Stimulated activated naive B cell treated with anti-CD40 and anti-IgM and Interleukin-4, amounts not matched to agents 10 μg/mL and 1 μg/mL and 100 μg/mL, for 72 hours (primary cell): Measurements from ENCODE around the gene TSPEAR.

Source experiments
- ATAC-seq, 2 donors: fragments of 150-1000 bp; cut with Tn5 transposase; replicated peaks; 2 replicates each; pipeline ENCODE4 v1.10.0; 2021; ENCODE audit warnings: moderate library complexity in 1 of 2
- DNase-seq: peaks from one replicate; pipeline ENCODE4 v3.0.0; 2021
- H3K27ac Mint-ChIP-seq: one replicate; pipeline ENCODE4 v1.8.0; 2022; ENCODE audit warnings: mild to moderate bottlenecking, mixed read lengths
- H3K27me3 Mint-ChIP-seq, 2 donors: one replicate each; pipeline ENCODE4 v1.8.0; 2022; ENCODE audit warnings: mixed read lengths in 2 of 2
- H3K36me3 Mint-ChIP-seq, 2 donors: one replicate each; pipeline ENCODE4 v1.8.0; 2022; ENCODE audit warnings: mixed read lengths in 2 of 2, mild to moderate bottlenecking in 1 of 2
- H3K4me1 Mint-ChIP-seq, 2 donors: one replicate each; pipeline ENCODE4 v1.8.0; 2022; ENCODE audit warnings: mixed read lengths in 2 of 2, mild to moderate bottlenecking in 1 of 2
- H3K4me3 Mint-ChIP-seq, 2 donors: one replicate each; pipeline ENCODE4 v1.8.0; 2022; ENCODE audit warnings: mild to moderate bottlenecking in 2 of 2, mixed read lengths in 2 of 2, moderate library complexity in 1 of 2
- H3K9me3 Mint-ChIP-seq, 2 donors: one replicate each; pipeline ENCODE4 v1.8.0; 2022; ENCODE audit warnings: mixed read lengths in 2 of 2, mild to moderate bottlenecking in 1 of 2

TSPEAR gene

GRCh38 chr21:44495611-44496563 lies 215.5 kb downstream of the TSPEAR start:
- Mint-ChIP-seq H3K27ac (no peak overlapping the region), H3K9me3 (peaks cover 9 to 15% of the 10 kb centered on the region in 2 donors), H3K27me3 (peaks cover 21 to 35% of the 10 kb centered on the region in 2 donors), H3K36me3 (peaks cover 5 to 12% of the 10 kb centered on the region in 2 donors), H3K4me1 (no peaks in the 10 kb centered on the region), H3K4me3 (no peak overlapping the region)
- DNase-seq = no peak
- no peak for ATAC-seq

DNA sequence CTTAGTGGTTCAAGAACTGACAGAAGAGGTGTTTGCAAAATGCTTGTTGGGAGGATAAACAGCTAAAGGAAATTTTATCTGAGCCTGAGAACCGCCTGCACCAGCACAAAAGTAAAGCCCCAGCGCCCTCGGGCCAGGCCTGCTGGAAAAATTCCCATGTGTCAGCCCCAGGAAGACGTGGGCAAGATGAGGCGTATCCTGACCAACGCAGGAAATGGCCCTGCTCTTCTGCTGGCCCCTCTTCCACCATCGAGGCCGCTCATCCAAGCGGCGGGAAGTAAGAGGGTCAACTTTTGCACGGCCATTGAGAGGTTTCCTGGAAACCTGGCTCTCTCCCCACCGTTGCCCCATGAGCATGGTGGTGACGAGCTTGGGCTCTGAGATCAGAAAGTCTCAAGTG lies 216.4 kb downstream of the TSPEAR start:
- H3K4me3 Mint-ChIP-seq = no peak overlapping the region
- peaks cover 21 to 35% of the 10 kb centered on the region in 2 donors for H3K27me3 Mint-ChIP-seq
- DNase-seq = no peak
- H3K36me3 Mint-ChIP-seq = peaks cover 5 to 12% of the 10 kb centered on the region in 2 donors
- no peak for ATAC-seq
- no peaks in the 10 kb centered on the region for H3K4me1 Mint-ChIP-seq
- H3K9me3 Mint-ChIP-seq = peaks cover 9 to 15% of the 10 kb centered on the region in 2 donors
- H3K27ac Mint-ChIP-seq = no peak overlapping the region

DNA sequence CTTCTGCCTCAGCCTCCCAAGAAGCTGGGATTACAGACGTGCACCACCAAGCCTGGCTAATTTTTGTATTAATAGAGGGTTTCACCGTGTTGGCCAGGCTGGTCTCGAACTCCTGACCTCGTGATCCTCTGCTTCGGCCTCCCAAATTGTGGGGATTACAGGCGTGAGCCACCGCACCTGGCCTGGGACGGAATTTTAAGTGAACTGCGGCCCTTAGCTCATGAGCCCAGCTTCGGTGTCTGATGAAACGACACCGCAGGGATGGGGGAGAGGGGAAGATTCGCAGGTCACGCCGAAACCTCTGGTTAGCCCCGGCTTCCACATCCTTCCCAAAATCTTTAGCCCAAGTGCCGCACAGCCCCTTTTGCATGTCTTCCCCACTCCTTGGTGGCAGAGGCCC lies 217.0 kb downstream of the TSPEAR start:
- Mint-ChIP-seq H3K36me3 (peaks cover 5 to 12% of the 10 kb centered on the region in 2 donors), H3K27ac (no peak overlapping the region), H3K27me3 (peaks cover 21 to 35% of the 10 kb centered on the region in 2 donors), H3K4me3 (no peak overlapping the region), H3K4me1 (no peaks in the 10 kb centered on the region), H3K9me3 (peaks cover 9 to 15% of the 10 kb centered on the region in 2 donors)
- ATAC-seq (no peak), DNase-seq (no peak)

DNA sequence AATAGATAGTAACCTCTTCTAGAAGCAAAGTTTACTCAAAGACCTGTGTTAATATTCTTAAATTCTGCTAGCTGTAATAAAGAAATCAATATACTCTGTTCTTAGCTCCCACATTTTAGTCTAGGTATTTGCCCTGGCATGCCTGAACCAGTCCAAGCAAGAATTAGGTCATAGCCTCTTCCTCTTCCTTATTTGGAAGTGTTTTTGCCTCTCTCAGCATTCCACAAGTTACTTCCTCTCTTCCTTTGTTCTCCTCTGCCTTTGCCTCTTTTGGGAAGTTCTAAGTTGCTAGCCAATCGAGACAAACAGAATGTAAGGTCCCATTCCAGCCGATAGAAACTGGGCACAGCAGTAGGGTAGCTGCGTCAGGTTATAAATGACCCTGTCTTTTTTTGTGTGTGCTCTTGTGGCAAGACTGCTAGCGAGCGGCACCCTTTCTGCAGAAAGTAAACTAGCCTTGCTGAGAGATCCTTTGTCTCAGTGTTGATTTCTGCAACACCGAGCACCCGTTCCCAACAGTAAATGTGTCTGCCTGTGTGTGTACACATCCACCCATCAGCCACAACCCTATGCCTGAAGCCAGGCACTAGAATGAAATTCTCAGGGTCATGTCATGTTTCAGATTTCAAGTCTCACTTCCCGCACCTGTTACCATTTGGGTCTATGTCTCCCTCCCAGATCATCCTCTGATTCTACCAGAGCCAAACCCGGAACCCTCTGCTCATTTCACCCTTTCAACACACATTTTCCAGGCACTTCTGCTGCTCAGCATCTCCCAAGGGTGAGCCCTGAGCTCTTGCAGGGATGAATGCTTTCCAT lies 218.6 kb downstream of the TSPEAR start:
- no peak overlapping the region for H3K27ac Mint-ChIP-seq
- no peak overlapping the region for H3K4me3 Mint-ChIP-seq
- no peak for ATAC-seq
- H3K27me3 Mint-ChIP-seq = peaks cover 25 to 35% of the 10 kb centered on the region in 2 donors
- no peak for DNase-seq
- peaks cover 5 to 15% of the 10 kb centered on the region in 2 donors for H3K36me3 Mint-ChIP-seq
- peaks cover 9 to 17% of the 10 kb centered on the region in 2 donors for H3K9me3 Mint-ChIP-seq
- H3K4me1 Mint-ChIP-seq = no peaks in the 10 kb centered on the region

GRCh38 chr21:44490816-44491215 lies 220.6 kb downstream of the TSPEAR start:
- ATAC-seq (no peak), DNase-seq (no peak)
- H3K27me3 Mint-ChIP-seq = peaks cover 19 to 23% of the 10 kb centered on the region in 2 donors
- H3K27ac Mint-ChIP-seq = no peak overlapping the region
- peaks cover 5 to 16% of the 10 kb centered on the region in 2 donors for H3K36me3 Mint-ChIP-seq
- peaks cover 9 to 18% of the 10 kb centered on the region in 2 donors for H3K9me3 Mint-ChIP-seq
- no peak overlapping the region for H3K4me3 Mint-ChIP-seq
- no peaks in the 10 kb centered on the region for H3K4me1 Mint-ChIP-seq

DNA sequence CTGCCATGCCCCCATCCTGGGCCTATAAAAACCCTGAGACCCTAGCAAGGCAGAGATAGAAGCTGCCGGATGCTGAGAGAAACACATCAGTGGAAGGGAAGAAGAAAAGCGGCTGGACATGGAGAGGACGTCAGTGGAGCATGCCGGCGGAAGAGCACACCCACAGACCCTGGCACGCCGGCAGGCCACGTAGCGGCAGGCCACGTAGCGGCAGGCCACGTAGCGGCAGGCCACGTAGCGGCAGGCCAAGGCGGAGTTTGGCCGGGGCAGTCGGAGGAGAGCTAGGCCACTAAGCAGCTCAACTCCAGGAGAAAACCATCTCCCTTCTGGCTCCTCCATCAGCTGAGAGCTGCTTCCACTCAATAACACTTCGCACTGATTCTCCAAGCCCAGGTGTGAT lies 221.0 kb downstream of the TSPEAR start:
- Mint-ChIP-seq H3K9me3 (peaks cover 9 to 18% of the 10 kb centered on the region in 2 donors), H3K27ac (no peak overlapping the region), H3K27me3 (peaks cover 15 to 19% of the 10 kb centered on the region in 2 donors), H3K36me3 (peaks cover 5 to 14% of the 10 kb centered on the region in 2 donors), H3K4me3 (no peak overlapping the region), H3K4me1 (no peaks in the 10 kb centered on the region)
- DNase-seq = no peak
- no peak for ATAC-seq

GRCh38 chr21:44489962-44490361 lies 221.4 kb downstream of the TSPEAR start:
- H3K4me1 Mint-ChIP-seq = no peaks in the 10 kb centered on the region
- H3K4me3 Mint-ChIP-seq = no peak overlapping the region
- peaks cover 5 to 12% of the 10 kb centered on the region in 2 donors for H3K36me3 Mint-ChIP-seq
- ATAC-seq = no peak
- no peak for DNase-seq
- peaks cover 9 to 18% of the 10 kb centered on the region in 2 donors for H3K9me3 Mint-ChIP-seq
- no peak overlapping the region for H3K27ac Mint-ChIP-seq
- H3K27me3 Mint-ChIP-seq = peaks cover 12 to 16% of the 10 kb centered on the region in 2 donors

DNA sequence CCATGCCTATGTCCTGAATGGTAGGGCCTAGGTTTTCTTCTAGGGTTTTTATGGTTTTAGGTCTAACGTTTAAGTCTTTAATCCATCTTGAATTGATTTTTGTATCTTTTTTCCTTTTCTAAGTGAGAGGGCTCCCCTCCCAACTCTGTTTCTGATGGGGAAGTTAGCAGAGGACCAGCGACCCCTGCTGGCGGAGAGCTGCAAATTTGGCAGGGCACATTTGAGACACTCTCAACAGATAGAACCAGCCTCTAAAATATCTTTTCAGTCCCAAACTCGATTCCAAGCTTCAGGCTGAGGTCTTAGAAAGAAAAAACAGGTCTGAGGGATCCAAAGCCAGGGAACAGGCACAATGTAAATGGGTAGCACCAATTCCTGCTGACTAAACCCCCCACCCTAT lies 223.5 kb downstream of the TSPEAR start:
- Mint-ChIP-seq H3K27ac (no peak overlapping the region), H3K36me3 (peaks cover 0 to 7% of the 10 kb centered on the region in 2 donors), H3K27me3 (peaks cover 17 to 18% of the 10 kb centered on the region in 2 donors), H3K9me3 (peaks cover 4 to 12% of the 10 kb centered on the region in 2 donors), H3K4me3 (no peak overlapping the region), H3K4me1 (no peaks in the 10 kb centered on the region)
- no peak for ATAC-seq
- no peak for DNase-seq

- no peak for DNase-seq
- no peak overlapping the region for H3K27ac Mint-ChIP-seq
- peaks cover 8 to 16% of the 10 kb centered on the region in 2 donors for H3K27me3 Mint-ChIP-seq
- peaks cover 0 to 4% of the 10 kb centered on the region in 2 donors for H3K36me3 Mint-ChIP-seq
- ATAC-seq = no peak
- H3K4me1 Mint-ChIP-seq = no peaks in the 10 kb centered on the region
- peaks cover 0 to 3% of the 10 kb centered on the region in 2 donors for H3K9me3 Mint-ChIP-seq
- peak overlapping the region in 1 of 2 donors; percentile 60 for H3K4me3 Mint-ChIP-seq
Measured at GRCh38 chr21:44486302-44486701, 225.1 kb downstream of the TSPEAR start.

DNA sequence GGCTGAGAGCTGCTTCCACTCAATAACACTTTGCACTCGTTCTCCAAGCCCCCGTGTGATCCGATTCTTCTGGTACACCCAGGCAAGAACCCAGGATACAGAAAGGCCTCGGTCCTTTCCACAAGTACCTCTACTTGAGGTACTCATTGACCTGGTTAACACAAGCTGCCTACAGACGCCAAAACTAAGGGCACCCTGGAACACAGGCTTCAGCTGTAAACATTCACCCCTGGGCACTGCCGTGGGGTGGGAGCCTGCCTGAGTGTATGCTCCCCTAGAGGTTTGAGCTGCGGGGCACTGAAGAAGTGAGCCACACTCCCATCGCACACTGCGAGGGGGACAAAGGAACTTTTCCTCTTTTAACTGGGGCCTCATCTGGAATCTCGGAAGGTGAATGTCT lies 225.6 kb downstream of the TSPEAR start:
- Mint-ChIP-seq H3K9me3 (peaks cover 0 to 3% of the 10 kb centered on the region in 2 donors), H3K27me3 (peaks cover 8 to 16% of the 10 kb centered on the region in 2 donors), H3K36me3 (peaks cover 0 to 4% of the 10 kb centered on the region in 2 donors), H3K4me3 (peak overlapping the region in 1 of 2 donors; percentile 80), H3K4me1 (no peaks in the 10 kb centered on the region), H3K27ac (no peak overlapping the region)
- ATAC-seq (peak in 1 of 2 donors; percentile 36), DNase-seq (no peak)

DNA sequence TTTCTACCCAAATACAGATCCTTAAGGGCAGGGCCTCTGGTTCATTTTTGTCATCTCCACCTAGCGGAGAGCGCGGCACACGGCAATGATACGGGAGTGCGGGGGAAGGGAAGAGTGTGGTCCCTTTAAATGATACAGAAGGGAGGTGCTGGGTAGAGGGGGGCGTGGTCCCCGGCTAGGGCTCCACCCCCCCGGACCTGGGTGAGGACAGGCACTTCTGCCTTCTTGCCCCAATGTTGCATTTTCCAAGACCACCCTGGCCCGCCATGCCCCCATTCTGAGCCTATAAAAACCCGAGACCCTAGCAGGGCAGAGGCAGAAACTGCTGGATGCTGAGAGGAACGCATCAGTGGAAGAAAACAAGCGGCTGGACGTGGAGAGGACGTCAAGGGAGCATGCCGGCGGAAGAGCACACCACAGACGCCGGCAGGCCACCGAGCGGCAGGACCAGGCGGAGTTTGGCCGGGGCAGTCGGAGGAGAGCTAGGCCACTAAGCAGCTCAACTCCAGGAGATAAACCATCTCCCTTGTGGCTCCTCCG lies 226.0 kb downstream of the TSPEAR start:
- H3K4me1 Mint-ChIP-seq = no peaks in the 10 kb centered on the region
- ATAC-seq (peak; percentile 56 to 87), DNase-seq (peak; percentile 41)
- peaks cover 8 to 16% of the 10 kb centered on the region in 2 donors for H3K27me3 Mint-ChIP-seq
- no peak overlapping the region for H3K27ac Mint-ChIP-seq
- peaks cover 0 to 3% of the 10 kb centered on the region in 2 donors for H3K9me3 Mint-ChIP-seq
- H3K4me3 Mint-ChIP-seq = peak overlapping the region; percentile 67 to 80
- peaks cover 0 to 4% of the 10 kb centered on the region in 2 donors for H3K36me3 Mint-ChIP-seq

DNA sequence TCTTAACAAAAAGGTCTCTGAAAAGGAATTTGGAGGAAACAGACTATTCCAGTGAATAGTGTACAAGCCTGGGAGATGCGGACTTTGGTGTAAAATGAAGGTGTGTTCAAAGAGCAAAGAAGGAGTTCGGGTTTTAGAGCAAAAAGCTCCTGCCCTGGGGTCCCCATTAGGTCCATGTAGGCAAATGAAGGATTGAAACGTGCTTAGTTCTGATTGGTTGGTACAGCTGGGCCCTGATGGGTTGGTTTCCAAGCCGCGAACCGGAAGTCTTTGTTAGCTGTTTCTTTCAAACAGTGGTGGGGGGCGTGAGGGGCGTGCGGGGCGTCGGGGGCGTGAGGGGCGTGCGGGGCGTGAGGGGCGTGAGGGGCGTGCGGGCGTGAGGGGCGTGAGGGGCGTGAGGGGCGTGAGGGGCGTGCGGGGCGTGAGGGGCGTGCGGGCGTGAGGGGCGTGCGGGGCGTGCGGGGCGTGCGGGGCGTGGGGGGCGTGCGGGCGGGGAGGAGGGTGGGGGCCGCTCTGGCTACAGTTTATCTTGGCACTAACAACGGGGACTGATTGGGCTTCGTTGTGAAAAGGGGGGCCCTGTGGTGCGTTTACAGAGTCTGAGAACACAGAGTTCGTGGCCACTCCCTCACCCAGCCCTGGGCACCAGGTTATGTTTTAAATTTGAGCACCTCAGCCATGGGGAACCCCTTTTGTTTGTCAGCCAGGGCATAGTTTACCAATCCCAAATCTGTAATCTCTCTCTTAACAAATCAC lies 226.7 kb downstream of the TSPEAR start:
- H3K9me3 Mint-ChIP-seq = peaks cover 0 to 3% of the 10 kb centered on the region in 2 donors
- H3K4me1 Mint-ChIP-seq = peaks cover 0 to 2% of the 10 kb centered on the region in 2 donors
- H3K27me3 Mint-ChIP-seq = peaks cover 8 to 16% of the 10 kb centered on the region in 2 donors
- peaks cover 0 to 4% of the 10 kb centered on the region in 2 donors for H3K36me3 Mint-ChIP-seq
- H3K4me3 Mint-ChIP-seq = no peak overlapping the region
- H3K27ac Mint-ChIP-seq = no peak overlapping the region
- no peak for ATAC-seq
- no peak for DNase-seq
